OCI-M2 (cell line): ENCODE results near the gene IDI1.
"Not testable (repeated sequence)": the region's sequence is repeated elsewhere in the genome, so short reads cannot be mapped to it uniquely, and the experiment has no call there.

Experiments
- DNase-seq: peaks from one replicate; lab custom pipeline; 2025; ENCODE audit not compliant: unreplicated experiment; lab: John Stamatoyannopoulos, UW

The IDI1 gene

DNA sequence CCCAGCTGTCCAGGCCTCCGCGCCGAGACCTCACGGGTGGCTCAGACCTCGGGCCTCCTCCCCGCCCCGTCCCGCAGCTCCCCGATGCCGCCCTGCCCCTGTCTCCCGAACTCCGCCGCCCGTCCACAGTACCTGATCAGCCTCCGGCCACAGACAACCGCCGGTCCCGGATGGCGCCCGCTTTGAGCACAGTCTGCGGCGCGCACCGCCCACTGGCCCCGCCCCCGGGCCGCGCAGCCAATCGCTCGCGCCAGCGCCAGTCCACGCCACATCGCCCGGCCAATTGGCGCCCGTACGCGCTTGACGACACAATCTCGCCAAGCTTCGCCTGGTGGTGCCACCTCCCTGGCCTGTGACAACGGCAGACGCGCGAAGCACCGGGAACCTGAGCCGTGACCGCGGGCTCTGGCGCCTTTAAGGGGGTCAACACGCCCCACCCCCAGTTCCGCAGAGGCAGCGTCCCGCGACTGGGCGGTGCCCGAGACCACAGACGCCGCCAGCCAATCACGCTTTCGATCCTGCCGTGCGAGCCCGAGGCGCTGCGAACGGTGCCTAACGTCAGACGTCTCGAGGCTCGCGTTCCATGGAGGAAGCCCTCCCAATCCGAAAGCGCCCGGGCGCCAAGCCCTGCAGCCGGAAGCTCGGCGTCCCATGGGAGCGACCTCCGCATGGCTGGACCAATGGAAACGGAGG is at the start of gene IDI1:
Gene IDI1, minus strand, starts transcription at position 388 of the 693 bp plus-strand sequence. Its CDS starts 116 bp downstream, at position 272.
- DNase-seq, result peak; percentile 86

DNA sequence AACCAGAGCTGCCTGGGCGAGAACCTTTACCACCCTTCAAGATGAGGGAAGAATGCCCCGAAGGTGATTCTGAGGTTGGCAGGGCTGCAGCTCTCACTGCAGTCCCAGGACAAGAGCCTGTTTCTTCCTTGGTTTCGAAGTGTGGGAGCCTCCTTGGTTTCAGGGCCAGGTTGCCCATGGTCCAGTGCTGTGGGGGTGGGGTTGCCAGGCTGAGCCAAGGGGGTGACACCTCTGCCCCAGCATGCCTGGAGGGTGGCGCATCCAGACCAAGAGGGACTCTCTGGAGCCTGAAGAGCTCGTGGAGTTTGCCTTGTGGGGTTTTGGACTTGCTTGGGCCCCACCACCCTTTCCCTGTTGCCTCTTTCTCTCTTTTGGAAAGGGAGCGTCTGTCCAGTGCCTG is 48.5 kb upstream of the IDI1 start:
- DNase-seq, result no peak

DNA sequence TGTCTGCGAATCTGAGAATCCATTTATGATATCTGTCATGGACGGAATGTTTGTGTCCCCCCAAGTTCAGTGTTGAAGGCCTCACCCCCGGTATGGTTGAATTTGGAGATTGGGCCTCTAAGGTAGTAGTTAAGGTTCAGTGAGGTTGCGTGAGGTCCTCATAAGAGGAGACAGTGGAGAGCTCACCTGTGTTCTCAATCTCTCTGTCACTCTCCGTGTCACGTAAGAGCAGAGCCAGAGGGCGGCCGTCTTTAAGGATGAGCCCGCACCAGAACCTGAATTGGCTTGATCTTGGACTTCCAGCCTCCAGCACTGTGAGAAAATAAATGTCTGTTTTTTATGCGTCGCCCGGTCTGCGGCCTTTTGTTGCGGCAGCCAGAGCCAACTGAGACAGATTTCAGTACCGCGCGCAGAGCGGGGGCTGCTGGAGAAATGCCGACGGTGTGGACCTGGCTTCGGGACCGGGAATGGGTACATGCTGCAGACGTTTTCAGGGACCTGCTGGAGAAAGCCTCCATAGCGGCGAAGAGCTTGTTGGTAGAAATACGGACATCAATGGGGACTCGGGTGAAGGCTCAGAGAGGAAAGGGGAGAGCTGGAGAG is 47.5 kb upstream of the IDI1 start:
- DNase-seq, result no peak

DNA sequence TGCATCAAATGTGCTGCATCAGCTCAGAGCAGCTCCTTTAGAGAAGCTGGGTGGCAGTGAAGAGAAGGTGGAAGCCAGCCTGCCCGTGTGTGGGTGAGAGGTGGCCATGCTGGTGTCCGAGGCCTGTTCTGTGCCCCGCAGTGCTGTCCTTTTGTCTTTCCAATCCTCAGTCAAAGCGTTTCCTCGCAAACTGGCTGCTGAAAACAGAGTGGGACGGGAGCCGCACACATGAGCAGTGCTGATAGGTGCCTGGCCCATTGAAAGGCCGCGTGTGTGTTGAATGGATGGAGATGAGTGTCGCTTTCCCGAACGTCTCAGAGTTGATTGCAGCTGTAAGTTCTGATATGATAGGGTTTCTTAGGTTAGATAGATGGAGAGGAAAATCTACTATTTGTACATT is 46.6 kb upstream of the IDI1 start:
- DNase-seq, result no peak

DNA sequence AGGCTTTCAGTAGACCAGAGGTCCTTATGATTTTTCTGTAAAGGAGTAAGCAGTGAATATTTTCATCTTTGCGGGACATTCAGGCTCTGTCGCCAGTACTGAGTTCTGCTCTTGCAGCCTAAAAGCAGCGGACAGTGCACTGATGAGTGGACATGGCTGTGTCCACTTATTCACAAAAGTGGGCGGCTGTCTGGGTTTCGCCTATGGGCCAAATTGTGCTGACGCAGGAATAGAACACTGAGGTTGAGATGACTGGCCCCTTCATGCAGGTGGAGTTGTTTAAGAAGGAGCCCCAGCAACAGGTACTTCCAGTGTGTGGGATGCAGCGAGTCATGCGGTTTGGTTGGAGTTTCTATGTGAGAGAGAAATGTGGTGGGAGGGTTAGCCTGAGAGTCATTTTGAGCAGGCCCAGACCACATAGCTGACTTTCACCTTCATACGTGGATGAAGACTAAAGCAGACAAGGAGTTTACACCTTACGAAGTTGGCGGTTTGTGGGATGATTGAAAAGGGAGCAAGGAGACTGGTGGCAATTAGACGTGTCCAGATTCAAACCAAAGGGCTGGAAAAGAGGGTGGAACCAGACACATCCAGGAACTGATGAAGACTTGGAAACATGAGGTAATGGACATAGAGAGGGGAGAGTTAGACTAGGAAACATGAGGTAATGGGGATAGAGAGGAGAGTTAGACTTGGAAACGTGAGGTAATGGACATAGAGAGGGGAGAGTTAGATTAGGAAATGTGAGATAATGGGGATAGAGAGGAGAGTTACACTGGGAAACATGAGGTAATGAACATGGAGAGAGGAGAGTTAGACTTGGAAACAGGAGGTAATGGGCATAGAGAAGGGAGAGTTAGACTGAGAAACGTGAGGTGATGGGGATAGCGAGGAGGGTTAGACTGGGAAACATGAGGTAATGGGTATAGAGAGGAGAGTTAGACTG is 45.5 kb upstream of the IDI1 start:
- DNase-seq, result no peak

DNA sequence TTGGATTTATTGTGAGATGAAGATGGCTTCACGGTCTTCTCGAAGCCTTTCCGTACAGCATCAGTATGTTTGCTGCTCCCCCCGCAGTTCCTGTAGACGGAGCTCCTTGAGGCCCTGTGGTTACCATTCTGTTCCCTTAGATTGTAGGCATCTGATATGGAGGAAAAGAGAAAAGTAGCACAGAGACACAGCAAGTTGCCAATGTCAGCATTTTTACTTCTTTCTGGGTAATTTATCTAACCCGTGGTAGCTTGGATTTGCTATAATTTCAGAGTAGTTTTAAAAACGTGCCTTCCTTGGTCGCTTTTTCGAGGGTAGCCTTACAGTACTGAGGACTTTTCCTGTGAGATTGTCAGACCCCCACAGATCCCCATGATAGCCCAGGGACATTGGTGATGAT is 44.8 kb upstream of the IDI1 start:
- no peak for DNase-seq

DNA sequence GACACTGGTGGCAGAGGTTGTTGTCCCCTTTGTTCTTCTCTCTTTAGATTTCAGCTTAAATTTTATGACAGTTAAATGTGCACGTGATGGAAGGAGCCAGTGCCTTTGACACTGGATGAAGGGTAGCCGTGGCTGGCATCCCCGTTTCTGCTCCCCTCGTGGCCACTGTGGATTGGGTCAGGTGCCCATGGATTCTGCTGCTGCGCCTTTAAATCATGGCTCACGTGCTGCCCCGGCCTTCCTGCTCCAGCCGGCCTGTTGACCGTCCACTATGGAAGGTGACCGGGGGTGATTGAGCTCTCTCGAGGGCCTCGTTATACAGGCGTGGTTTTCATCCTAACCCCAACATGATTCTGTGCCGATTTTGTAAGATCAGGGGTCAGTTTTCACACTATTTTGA is 41.8 kb upstream of the IDI1 start:
- DNase-seq, result no peak

DNA sequence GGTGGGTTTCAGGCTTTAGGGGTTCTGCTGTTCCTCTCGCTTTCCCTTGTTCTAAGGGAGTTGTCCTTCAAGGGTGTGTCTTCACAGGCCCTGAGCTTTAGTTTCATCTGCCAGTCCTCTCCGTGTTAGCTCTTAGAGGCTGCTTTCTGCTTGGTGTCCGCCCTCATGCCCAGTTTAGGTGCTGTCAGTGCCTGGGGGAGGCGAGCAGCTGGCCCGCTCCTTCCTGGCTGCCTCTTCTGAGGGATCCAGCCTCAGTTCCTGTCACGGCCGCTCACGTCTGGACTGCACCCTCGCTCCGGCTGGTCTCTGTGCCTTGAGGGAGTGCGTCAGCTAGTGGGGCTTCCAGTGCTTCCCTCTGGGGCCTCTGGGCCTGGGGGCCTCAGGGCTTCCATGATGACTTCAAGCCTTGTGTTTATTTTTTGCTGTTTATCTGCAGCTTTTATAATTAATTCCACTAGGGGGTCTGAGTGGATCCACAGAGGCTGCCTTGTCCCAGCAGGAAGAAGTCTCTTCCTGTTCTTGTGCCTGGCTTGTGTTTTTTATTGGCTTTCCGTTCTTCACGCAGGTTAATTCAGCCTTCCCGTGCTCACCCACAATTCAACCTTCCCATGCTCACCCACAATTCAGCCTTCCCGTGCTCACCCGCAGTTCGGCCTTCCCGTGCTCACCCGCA is 40.2 kb upstream of the IDI1 start:
- DNase-seq, result no peak

DNA sequence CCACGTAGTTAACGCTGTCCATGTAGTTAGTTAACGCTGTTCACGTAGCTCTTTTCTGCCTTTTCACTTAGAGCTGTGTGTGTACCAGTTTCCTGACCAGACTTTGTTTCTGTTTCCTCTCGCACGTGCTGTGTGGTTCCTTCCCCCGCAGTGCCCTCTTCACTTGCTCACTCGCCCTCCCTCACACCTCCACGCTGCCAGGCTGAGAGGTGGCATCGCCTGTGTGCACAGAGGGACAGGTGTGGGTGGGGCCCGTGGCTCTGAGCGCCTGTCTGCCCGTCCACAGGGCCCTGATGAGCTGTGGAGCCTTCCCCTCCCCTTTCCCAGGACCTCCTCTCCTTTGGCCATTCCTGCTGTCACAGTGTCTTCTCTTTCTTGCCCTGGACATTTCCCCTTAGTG is 37.9 kb upstream of the IDI1 start:
- DNase-seq, result no peak

DNA sequence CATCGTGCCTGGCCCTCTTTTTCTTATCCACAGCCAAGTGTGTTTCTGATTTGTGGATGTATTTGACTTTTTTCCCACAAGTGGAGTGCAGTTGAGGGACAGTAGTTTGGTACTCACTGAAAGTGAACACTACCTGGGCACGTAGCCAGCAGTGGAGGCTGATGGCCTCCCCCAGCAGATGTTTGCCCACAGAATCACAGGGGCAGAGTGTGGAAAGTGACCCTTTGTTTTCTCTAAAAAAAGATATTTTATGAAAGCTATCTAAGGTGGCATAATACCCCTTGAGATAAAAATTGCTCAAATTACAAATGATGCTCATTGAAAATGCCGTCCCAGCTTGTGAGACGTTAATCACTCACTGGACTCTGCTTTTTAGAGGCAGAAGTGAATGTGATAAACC is 36.3 kb upstream of the IDI1 start:
- no peak for DNase-seq

DNA sequence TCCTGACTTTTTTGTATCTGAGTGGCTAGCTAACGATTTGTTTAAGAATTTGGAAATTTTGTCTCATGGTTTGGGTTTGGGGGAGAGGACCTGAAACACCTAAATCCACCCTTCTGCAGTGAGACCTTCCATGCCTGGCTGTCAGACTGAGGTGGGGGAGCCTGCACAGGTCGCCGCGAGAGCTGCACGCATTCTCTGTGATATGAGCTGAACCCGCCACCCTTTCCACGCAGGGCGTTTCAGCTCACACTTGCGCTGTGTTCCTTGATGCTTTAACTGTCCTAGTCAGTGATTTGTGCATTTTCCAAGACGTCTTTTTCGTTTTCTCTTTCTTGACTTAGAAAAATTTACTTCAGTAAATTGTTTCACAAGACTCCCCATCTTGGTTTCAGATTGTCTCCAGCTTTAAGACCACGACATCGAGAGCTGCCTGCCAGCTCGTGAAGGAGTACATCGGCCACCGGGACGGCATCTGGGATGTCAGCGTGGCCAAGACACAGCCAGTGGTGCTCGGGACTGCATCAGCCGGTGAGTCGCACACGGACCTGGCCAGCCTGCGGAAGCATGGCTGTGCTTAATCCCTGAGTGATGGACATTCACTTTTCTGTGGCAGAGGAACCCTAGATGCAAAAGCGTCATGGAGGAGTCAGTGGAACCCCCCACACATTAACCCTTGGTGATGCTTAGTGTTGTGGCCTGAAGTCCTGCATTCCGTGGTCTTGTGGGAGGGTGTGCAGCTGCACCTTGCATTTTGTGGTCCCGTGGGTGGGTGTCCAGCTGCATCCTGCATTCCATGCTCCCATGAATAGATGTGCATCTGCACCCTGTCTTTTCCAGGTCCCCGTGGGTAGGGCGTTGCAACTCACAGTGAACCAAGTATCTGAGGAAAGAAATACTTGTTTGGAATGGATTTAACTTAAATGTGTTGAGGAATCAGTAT is 35.4 kb upstream of the IDI1 start:
- DNase-seq, result no peak

DNA sequence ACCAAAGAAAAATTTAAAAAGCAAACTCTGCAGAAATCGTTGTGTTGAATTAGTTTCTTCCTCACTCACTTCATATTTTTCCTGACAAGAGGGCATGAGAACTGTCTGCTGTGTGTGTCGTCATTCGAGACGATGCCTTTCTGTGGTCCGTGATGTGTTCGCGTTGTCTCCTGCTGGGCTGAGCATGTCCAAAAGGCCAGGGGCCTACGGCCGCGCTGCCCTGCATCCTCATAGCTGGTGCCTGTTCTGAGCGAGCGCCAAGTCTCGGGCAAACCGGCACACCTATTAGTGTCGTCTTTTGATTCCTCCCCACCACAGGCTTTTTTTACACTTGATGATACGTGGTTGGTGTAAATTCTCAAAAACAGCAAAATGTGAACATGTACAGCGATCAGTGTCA is 34.7 kb upstream of the IDI1 start:
- no peak for DNase-seq

DNA sequence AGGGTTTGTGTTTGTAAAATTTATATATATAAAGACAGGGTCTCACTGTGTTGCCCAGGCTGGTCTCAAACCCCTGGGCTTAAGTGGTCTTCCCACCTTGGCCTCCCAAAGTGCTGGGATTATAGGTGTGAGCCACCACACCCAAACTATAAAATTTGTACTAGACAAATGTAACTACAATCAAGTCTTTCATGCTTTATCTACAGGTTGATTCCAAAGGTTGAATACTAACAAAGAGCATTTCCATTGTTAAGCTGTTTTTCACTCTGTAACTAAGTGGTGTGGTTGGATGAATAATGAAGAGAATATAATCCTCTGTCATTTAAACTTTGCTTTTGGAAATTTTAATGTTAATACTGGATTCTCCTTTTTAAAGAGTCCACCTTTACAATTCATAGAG is 29.7 kb upstream of the IDI1 start:
- no peak for DNase-seq

DNA sequence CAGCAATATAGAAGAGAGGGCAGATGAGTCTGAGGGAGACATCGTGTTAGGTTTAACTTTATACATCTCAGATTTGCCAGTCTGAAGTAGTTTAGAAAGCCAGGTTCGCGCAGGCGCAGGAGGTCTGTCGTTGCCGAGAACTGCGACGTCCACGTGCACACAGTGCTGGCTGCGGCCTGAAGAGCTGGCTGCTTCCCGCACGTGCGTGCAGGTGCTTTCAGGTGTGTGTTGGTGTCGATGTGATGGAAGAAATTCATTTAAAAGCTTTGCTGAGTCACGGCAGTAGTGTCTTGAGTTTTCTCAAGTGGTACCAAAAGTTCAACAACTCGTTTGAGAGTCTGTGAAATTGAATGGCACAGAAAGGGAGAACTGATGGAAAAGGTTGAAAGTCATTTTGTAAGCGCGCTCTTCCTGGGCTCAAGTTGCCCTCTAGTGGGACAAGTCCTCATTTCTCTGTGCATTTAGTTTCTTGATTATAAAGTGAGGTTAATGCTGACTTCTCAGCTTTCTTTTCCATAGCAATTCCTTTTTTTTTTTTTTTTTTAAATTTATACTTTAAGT is 25.9 kb upstream of the IDI1 start:
- DNase-seq, result no peak

DNA sequence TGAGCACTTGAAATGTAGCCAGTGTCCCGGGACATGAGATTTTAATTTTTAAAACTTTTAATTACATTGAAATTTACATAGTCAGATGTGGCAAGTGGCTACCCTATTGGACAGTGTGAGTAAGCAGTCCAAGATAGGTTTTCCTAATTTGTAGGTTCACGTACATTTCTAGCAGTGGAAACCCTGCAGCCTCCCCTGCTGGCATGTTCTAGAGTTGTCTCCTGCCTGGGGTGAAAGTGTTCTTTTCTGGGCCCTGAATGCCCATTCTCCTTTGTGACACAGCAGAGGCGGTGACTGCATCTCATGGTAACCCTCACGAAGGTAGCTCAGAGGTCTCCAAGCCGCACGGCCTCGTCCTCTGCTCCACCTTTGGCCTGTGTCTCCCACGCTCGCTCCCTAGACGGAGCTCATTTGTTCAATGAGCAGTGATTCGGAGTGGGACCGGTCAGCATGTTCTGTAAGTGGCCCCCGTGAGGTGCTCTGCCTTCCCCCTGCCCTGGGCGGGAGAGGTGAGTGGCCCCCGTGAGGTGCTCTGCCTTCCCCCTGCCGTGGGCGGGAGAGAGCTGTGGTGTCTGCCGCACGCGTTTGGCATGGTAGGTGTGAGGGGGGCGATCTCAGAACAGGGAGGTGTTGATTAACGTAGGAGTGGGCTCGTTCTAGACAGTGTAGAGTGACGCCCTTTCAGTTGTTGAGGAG is 25.3 kb upstream of the IDI1 start:
- DNase-seq, result no peak

DNA sequence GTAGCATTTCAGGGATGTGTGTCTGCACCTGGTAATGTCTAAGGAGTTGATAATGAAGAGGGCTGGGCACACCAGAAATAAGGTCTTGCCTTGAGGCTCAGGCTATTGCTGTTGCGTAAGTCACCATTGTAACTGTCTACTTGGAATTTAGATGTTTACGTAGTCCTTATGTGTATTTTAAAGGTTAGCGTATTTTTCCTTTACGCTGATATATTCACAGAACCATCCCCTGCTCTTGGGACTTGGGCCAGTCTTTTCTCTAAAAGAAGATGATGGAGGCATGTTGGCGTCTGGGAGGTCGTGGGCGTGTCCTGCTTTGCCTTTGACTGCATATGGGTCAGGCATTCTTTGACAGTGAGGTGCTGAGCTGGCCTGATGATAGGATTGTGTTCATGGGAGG is 22.0 kb upstream of the IDI1 start:
- no peak for DNase-seq

DNA sequence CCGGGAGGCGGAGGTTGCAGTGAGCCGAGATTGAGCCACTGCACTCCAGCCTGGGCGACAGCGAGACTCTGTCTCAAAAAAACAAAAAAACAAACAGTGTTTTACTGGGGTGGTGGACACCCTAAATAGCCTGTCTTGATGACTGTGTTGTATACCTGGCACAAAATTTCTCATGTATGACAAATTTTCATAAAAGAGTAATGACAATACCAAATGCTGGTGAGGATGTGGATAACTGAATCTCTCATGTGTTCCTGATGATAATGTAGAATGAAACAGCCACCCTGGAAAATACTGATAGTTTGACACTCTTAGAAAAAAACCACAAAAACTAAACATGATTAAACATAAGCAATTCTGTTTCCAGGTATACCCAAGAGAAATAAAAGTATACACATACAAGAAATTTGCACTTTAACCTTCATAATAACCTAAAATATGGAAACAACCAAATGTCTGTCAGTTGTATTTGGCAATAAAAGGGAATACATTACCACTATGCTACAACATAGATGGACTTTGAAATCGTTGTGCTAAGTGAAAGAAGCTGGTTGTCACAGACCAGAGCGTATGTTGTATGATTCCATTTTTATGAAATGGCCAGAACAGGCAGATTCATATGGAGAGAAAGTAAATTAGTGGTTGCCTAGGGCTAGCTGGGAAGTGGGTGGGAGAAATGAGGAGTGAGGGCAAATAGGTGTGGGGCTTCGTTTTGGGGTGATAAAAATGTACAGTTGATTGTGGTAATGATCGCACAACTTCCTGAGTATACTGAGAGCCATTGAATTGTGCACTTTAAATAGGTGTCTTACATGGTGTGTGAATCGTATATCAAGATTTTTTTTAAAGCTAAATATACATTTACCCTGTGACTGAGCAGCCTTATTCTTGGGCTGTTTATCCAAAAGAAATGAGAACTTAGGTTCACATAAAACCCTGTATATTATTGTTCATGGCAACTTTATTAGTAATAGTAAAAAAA is 19.8 kb upstream of the IDI1 start:
- DNase-seq, result no peak

DNA sequence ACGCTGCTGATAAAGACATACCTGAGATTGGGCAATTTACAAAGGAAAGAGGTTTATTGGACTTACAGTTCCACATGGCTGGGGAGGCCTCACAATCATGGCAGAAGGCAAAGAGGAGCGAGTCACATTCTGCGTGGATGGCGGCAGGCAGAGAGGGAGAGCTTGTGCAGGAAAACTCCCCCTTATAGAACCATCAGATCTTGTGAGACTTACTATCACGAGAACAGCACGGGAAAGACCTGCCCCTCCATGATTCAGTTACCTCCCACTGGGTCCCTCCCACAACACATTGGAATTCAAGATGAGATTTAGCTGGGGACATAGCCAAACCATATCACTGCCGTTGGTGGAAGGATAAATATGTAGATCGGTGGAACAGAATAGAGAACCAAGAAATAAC is 17.8 kb upstream of the IDI1 start:
- not testable (repeated sequence) for DNase-seq
